Measurements from ENCODE around the gene AIG1.

GRCh38 chr6:143252961-143253360 lies 192.3 kb downstream of the AIG1 start:
- TF ChIP-seq CTCF (conservative IDR thresholded peaks at IDR 0.05; ENCODE audit: low read length): no peak
- no peak for TF ChIP-seq EZH2phosphoT487 (IDR thresholded peaks at IDR 0.05; ENCODE audit: borderline replicate concordance, low read depth, low read length)
